Hepatocyte (in vitro differentiated cells): ENCODE data around the gene DCST1. TPM values are rescaled to one million over a fixed set of nuclear protein-coding genes. Genes with fewer than 3 reads are reported as not detected.
A peak's percentile ranks its signal among the peaks of the same experiment; 100 is the strongest.

Experiments used
- DNase-seq: peaks from one replicate; pipeline ENCODE4 v3.0.0-alpha.2; 2016; ENCODE audit warnings: low spot score
- H2AFZ ChIP-seq: fragments of 200-600 bp; sonication (generic); 2 replicates; pipeline ENCODE4 v1.6.0; 2016; ENCODE audit warnings: antibody characterized with exemption, mild to moderate bottlenecking
- H3K27ac ChIP-seq: fragments of 200-600 bp; sonication (generic); 2 replicates; pipeline ENCODE4 v1.5.1; 2016; ENCODE audit warnings: mild to moderate bottlenecking
- H3K27me3 ChIP-seq: fragments of 200-600 bp; sonication (generic); 2 replicates; pipeline ENCODE4 v1.6.1; 2016
- H3K36me3 ChIP-seq: fragments of 200-600 bp; sonication (generic); replicated peaks from 2 replicates; pipeline ENCODE4 v1.5.1; 2016; ENCODE audit warnings: low read depth; ENCODE audit not compliant: insufficient read depth
- H3K4me1 ChIP-seq: fragments of 200-600 bp; sonication (generic); 2 replicates; pipeline ENCODE4 v1.5.1; 2016; ENCODE audit warnings: mild to moderate bottlenecking, moderate library complexity; ENCODE audit not compliant: insufficient read depth
- H3K4me2 ChIP-seq: fragments of 200-600 bp; sonication (generic); 2 replicates; pipeline ENCODE4 v1.6.0; 2016
- H3K4me3 ChIP-seq: fragments of 200-600 bp; sonication (generic); 2 replicates; pipeline ENCODE4 v1.5.1; 2016; ENCODE audit warnings: mild to moderate bottlenecking
- H3K79me2 ChIP-seq: fragments of 200-600 bp; sonication (generic); 2 replicates; pipeline ENCODE4 v1.6.0; 2017; ENCODE audit warnings: mild to moderate bottlenecking
- H3K9me2 ChIP-seq: fragments of 200-600 bp; sonication (generic); replicated peaks from 2 replicates; pipeline ENCODE4 v1.6.0; 2017; ENCODE audit warnings: mild to moderate bottlenecking; ENCODE audit not compliant: insufficient read depth
- H3K9me3 ChIP-seq: fragments of 200-600 bp; sonication (generic); 2 replicates; pipeline ENCODE4 v1.5.1; 2016; ENCODE audit warnings: low read depth, mild to moderate bottlenecking
- H4K20me1 ChIP-seq: fragments of 200-600 bp; sonication (generic); 2 replicates; pipeline ENCODE4 v1.6.0; 2016; ENCODE audit warnings: mild to moderate bottlenecking; ENCODE audit not compliant: insufficient read depth, poor library complexity, severe bottlenecking
- CTCF ChIP-seq: fragments of 200-600 bp; sonication (generic); IDR thresholded peaks from 2 replicates; pipeline ENCODE4 v1.5.1; 2016; ENCODE audit warnings: antibody characterized with exemption, mild to moderate bottlenecking; ENCODE audit not compliant: poor library complexity
- EZH2 ChIP-seq: fragments of 200-600 bp; sonication (generic); IDR thresholded peaks from 2 replicates; pipeline ENCODE4 v1.6.1; 2016; ENCODE audit warnings: antibody characterized with exemption, mild to moderate bottlenecking, borderline replicate concordance
- EZH2phosphoT487 ChIP-seq: fragments of 200-600 bp; sonication (generic); IDR thresholded peaks from one replicate; pipeline ENCODE4 v1.6.1; 2018; ENCODE audit warnings: antibody characterized with exemption, mild to moderate bottlenecking, low read depth, moderate library complexity; ENCODE audit not compliant: unreplicated experiment, severe bottlenecking
- WGBS: methylation state at CpG from one replicate; pipeline ENCODE4 v1.1.6; 2016; ENCODE audit warnings: low lambda C conversion rate; ENCODE audit errors: missing lambda C conversion rate; 5-methylcytosine and 5-hydroxymethylcytosine counted together
- polyA plus RNA-seq: library from polyadenylated mRNA; unstranded; fragments of >200 nt; fragmentation: Nextera tagmentation; extraction: Ambion mirVana; gene quantifications from 2 replicates; pipeline ENCODE4 v1.2.1, GENCODE V29; 2016
- total RNA-seq: library from RNA; depleted of rRNA; stranded (reverse); fragments of >200 nt; gene quantifications from 2 replicates; pipeline ENCODE4 v1.2.3, GENCODE V29; 2014

Gene DCST1
- total and polyA plus RNA-seq, 2 experiments from 2014 or later, result 0.60 TPM; not detected in 1

GRCh38 chr1:154998818-154999570, 34.6 kb upstream of the DCST1 start:
- peaks cover 16% of the 10 kb centered on the region for H3K79me2 ChIP-seq
- H3K9me2 ChIP-seq, result no peaks in the 10 kb centered on the region
- H4K20me1 ChIP-seq, result no peaks in the 10 kb centered on the region
- H3K4me2 ChIP-seq, result peak overlapping the region; percentile 92
- WGBS, result 20% methylated on average over 34 of the region's 40 CpGs
- no peaks in the 10 kb centered on the region for H3K27me3 ChIP-seq
- no peaks in the 10 kb centered on the region for H3K36me3 ChIP-seq
- peak overlapping the region; percentile 98 for H3K27ac ChIP-seq
- H3K4me3 ChIP-seq, result peak overlapping the region; percentile 43
- peak; percentile 78 for DNase-seq
- no peaks in the 10 kb centered on the region for H3K9me3 ChIP-seq
- H2AFZ ChIP-seq, result peak overlapping the region; percentile 3
- TF ChIP-seq EZH2 (no peak), CTCF (peak; percentile 95), EZH2phosphoT487 (no peak)
- H3K4me1 ChIP-seq, result peaks cover 11% of the 10 kb centered on the region

GRCh38 chr1:154999571-155000410, 33.8 kb upstream of the DCST1 start:
- DNase-seq, result peak; percentile 76
- WGBS, result 3% methylated on average over 25 of the region's 50 CpGs
- no peaks in the 10 kb centered on the region for H3K27me3 ChIP-seq
- peak overlapping the region; percentile 26 for H2AFZ ChIP-seq
- TF ChIP-seq EZH2phosphoT487, result no peak
- peaks cover 8% of the 10 kb centered on the region for H4K20me1 ChIP-seq
- peaks cover 24% of the 10 kb centered on the region for H3K79me2 ChIP-seq
- H3K9me3 ChIP-seq, result no peaks in the 10 kb centered on the region
- H3K36me3 ChIP-seq, result no peaks in the 10 kb centered on the region
- peak overlapping the region; percentile 43 for H3K4me3 ChIP-seq
- H3K4me2 ChIP-seq, result peak overlapping the region; percentile 92
- H3K27ac ChIP-seq, result peak overlapping the region; percentile 98
- H3K9me2 ChIP-seq, result no peaks in the 10 kb centered on the region
- peaks cover 11% of the 10 kb centered on the region for H3K4me1 ChIP-seq

- no peak overlapping the region for H2AFZ ChIP-seq
- peaks cover 11% of the 10 kb centered on the region for H3K4me1 ChIP-seq
- peak overlapping the region; percentile 98 for H3K27ac ChIP-seq
- peak overlapping the region; percentile 92 for H3K4me2 ChIP-seq
- WGBS, result 2% methylated on average over 9 of the region's 13 CpGs
- no peaks in the 10 kb centered on the region for H3K36me3 ChIP-seq
- H3K9me2 ChIP-seq, result no peaks in the 10 kb centered on the region
- H3K4me3 ChIP-seq, result peak overlapping the region; percentile 43
- no peaks in the 10 kb centered on the region for H3K27me3 ChIP-seq
- TF ChIP-seq EZH2phosphoT487 (no peak), CTCF (no peak), EZH2 (no peak)
- peaks cover 10% of the 10 kb centered on the region for H4K20me1 ChIP-seq
- no peak for DNase-seq
- peaks cover 30% of the 10 kb centered on the region for H3K79me2 ChIP-seq
- no peaks in the 10 kb centered on the region for H3K9me3 ChIP-seq
Measured at GRCh38 chr1:155000411-155000725, 33.3 kb upstream of the DCST1 start.
